GM23338 (cell line): ENCODE data around the gene DPYSL3. TPM values are rescaled to one million over a fixed set of nuclear protein-coding genes. Genes with fewer than 3 reads are reported as not detected.

Experiments
- ATAC-seq: fragments of 200-7000 bp; cut with Tn5 transposase; 3 replicates; pipeline ENCODE4 v1.9.1; 2020
- DNase-seq: peaks from one replicate; pipeline ENCODE4 v3.0.0-alpha.2; 2015; ENCODE audit warnings: low spot score
- H2AFZ ChIP-seq: fragments of 200-600 bp; sonication (generic); 2 replicates; pipeline ENCODE4 v1.8.0; 2016; ENCODE audit warnings: antibody characterized with exemption, mild to moderate bottlenecking, moderate library complexity
- H3F3A ChIP-seq: fragments of 200-600 bp; sonication (generic); replicated peaks from 2 replicates; pipeline ENCODE4 v1.8.0; 2017; ENCODE audit warnings: antibody characterized with exemption, mixed run types, low read depth
- H3K27ac ChIP-seq: fragments of 200-600 bp; sonication (generic); 2 replicates; pipeline ENCODE4 v1.6.1; 2016; ENCODE audit warnings: low read depth
- H3K27me3 ChIP-seq: fragments of 200-600 bp; sonication (generic); 2 replicates; pipeline ENCODE4 v1.8.0; 2016; ENCODE audit warnings: mild to moderate bottlenecking, mixed run types, moderate library complexity; ENCODE audit not compliant: insufficient read depth
- H3K36me3 ChIP-seq: fragments of 200-600 bp; sonication (generic); 2 replicates; pipeline ENCODE4 v1.8.0; 2016; ENCODE audit warnings: mild to moderate bottlenecking; ENCODE audit not compliant: insufficient read depth
- H3K4me1 ChIP-seq: fragments of 200-600 bp; sonication (generic); 2 replicates; pipeline ENCODE4 v1.8.0; 2016; ENCODE audit warnings: mild to moderate bottlenecking, moderate library complexity; ENCODE audit not compliant: insufficient read depth
- H3K4me2 ChIP-seq: fragments of 200-600 bp; sonication (generic); 2 replicates; pipeline ENCODE4 v1.7.1; 2017; ENCODE audit warnings: mixed run types
- H3K4me3 ChIP-seq: fragments of 200-600 bp; sonication (generic); 2 replicates; pipeline ENCODE4 v1.6.1; 2016; ENCODE audit warnings: mixed run types
- H3K79me2 ChIP-seq: fragments of 200-600 bp; sonication (generic); replicated peaks from 2 replicates; pipeline ENCODE4 v1.8.0; 2017; ENCODE audit warnings: mild to moderate bottlenecking; ENCODE audit not compliant: insufficient read depth
- H3K9me2 ChIP-seq: fragments of 200-600 bp; sonication (generic); 2 replicates; pipeline ENCODE4 v1.8.0; 2017; ENCODE audit not compliant: insufficient read depth
- H4K20me1 ChIP-seq: fragments of 200-600 bp; sonication (generic); replicated peaks from 2 replicates; pipeline ENCODE4 v1.8.0; 2017; ENCODE audit warnings: mild to moderate bottlenecking; ENCODE audit not compliant: insufficient read depth
- H3K27ac Mint-ChIP-seq: 2 replicates; pipeline ENCODE4 v1.8.0; 2020; ENCODE audit warnings: inconsistent platforms, mild to moderate bottlenecking, moderate library complexity, mixed read lengths
- H3K27me3 Mint-ChIP-seq: 3 replicates; pipeline ENCODE4 v1.8.0; 2022; ENCODE audit warnings: low read depth, mild to moderate bottlenecking, moderate library complexity, mixed read lengths, inconsistent platforms; ENCODE audit not compliant: insufficient read depth, poor library complexity
- H3K36me3 Mint-ChIP-seq: 3 replicates; pipeline ENCODE4 v1.8.0; 2021; ENCODE audit warnings: low read depth, mild to moderate bottlenecking, inconsistent platforms, moderate library complexity, mixed read lengths
- H3K4me1 Mint-ChIP-seq: 3 replicates; pipeline ENCODE4 v1.8.0; 2020; ENCODE audit warnings: mild to moderate bottlenecking, inconsistent platforms, mixed read lengths
- H3K4me3 Mint-ChIP-seq: 3 replicates; pipeline ENCODE4 v1.8.0; 2021; ENCODE audit warnings: moderate library complexity, mild to moderate bottlenecking, inconsistent platforms, mixed read lengths
- H3K9me3 Mint-ChIP-seq: 3 replicates; pipeline ENCODE4 v1.8.0; 2020; ENCODE audit warnings: moderate library complexity, mild to moderate bottlenecking, inconsistent platforms, mixed read lengths
- EZH2 ChIP-seq: fragments of 200-600 bp; sonication (generic); IDR thresholded peaks from one replicate; pipeline ENCODE4 v1.8.0; 2017; ENCODE audit warnings: antibody characterized with exemption, mild to moderate bottlenecking, low read depth; ENCODE audit not compliant: unreplicated experiment
- EZH2phosphoT487 ChIP-seq: fragments of 200-600 bp; sonication (generic); IDR thresholded peaks from one replicate; pipeline ENCODE4 v1.8.1; 2018; ENCODE audit warnings: antibody characterized with exemption; ENCODE audit not compliant: unreplicated experiment
- JUNB ChIP-seq: IDR thresholded peaks from one replicate; pipeline ENCODE4 v1.6.1; 2016; ENCODE audit warnings: antibody characterized with exemption; ENCODE audit not compliant: unreplicated experiment
- NANOG ChIP-seq: IDR thresholded peaks from 2 replicates; pipeline ENCODE4 v1.6.1; 2016; ENCODE audit warnings: antibody characterized with exemption, borderline replicate concordance
- POLR2AphosphoS5 ChIP-seq: IDR thresholded peaks from 2 replicates; pipeline ENCODE4 v1.6.1; 2016; ENCODE audit warnings: antibody characterized with exemption, low read depth
- REST ChIP-seq: IDR thresholded peaks from one replicate; pipeline ENCODE4 v1.6.1; 2018; ENCODE audit warnings: antibody characterized with exemption; ENCODE audit not compliant: unreplicated experiment
- STAT1 ChIP-seq: IDR thresholded peaks from one replicate; pipeline ENCODE4 v1.6.1; 2016; ENCODE audit warnings: antibody characterized with exemption; ENCODE audit not compliant: unreplicated experiment
- ZNF114 ChIP-seq: fragments of 250-450 bp; sonication (Bioruptor Pico); IDR thresholded peaks from 2 replicates; pipeline ENCODE4 v1.5.0; 2020; ENCODE audit warnings: mild to moderate bottlenecking, moderate library complexity
- ZNF331 ChIP-seq: fragments of 250-450 bp; sonication (Bioruptor Pico); IDR thresholded peaks from 2 replicates; pipeline ENCODE4 v1.5.0; 2020; ENCODE audit warnings: low read depth, mild to moderate bottlenecking, moderate library complexity
- polyA plus RNA-seq: library from polyadenylated mRNA; unstranded; fragments of >200 nt; fragmentation: Nextera tagmentation; extraction: Ambion mirVana; gene quantifications from 2 replicates; pipeline ENCODE4 v1.2.1, GENCODE V29; 2016
- total RNA-seq: library from RNA; depleted of rRNA; stranded (reverse); fragments of >200 nt; shearing (Covaris generic); gene quantifications from 2 replicates; pipeline ENCODE4 v1.2.3, GENCODE V29; 2014

The DPYSL3 gene
- total and polyA plus RNA-seq, 2 experiments from 2014 or later: 97.6 to 455 TPM

GRCh38 chr5:147400881-147401280, 109.0 kb downstream of the DPYSL3 start:
- Histone ChIP-seq H2AFZ (no peak overlapping the region), H4K20me1 (peaks cover 34% of the 10 kb centered on the region), H3K4me3 (no peak overlapping the region), H3K4me1 (no peaks in the 10 kb centered on the region), H3K79me2 (0 out of 2 replicates have a peak, but pooled peaks cover 7% of the 10 kb centered on the region), H3K27me3 (no peaks in the 10 kb centered on the region), H3K9me2 (no peaks in the 10 kb centered on the region), H3F3A (peaks cover 46% of the 10 kb centered on the region), H3K36me3 (peaks cover 93% of the 10 kb centered on the region), H3K4me2 (no peak overlapping the region), H3K27ac (peak overlapping the region; percentile 9; the same call in 1 of the 2 replicates)
- ATAC-seq (no peak), DNase-seq (no peak)
- Mint-ChIP-seq H3K4me1 (no peaks in the 10 kb centered on the region; the same call in 2 of the 3 replicates), H3K36me3 (peaks cover 92% of the 10 kb centered on the region), H3K9me3 (no peaks in the 10 kb centered on the region), H3K27ac (peak overlapping the region; percentile 66), H3K4me3 (no peak overlapping the region), H3K27me3 (no peaks in the 10 kb centered on the region)
- TF ChIP-seq EZH2phosphoT487: no peak
- TF ChIP-seq NANOG: no peak
- TF ChIP-seq ZNF331 (CRISPR knock-in tag): no peak
- no peak for TF ChIP-seq REST
- TF ChIP-seq POLR2AphosphoS5: no peak
- TF ChIP-seq JUNB: no peak
- TF ChIP-seq STAT1: no peak
- no peak for TF ChIP-seq EZH2

- Histone ChIP-seq H3K9me2 (no peaks in the 10 kb centered on the region), H2AFZ (no peak overlapping the region), H3K4me2 (no peak overlapping the region), H3K79me2 (0 out of 2 replicates have a peak, but pooled peaks cover 1% of the 10 kb centered on the region), H3F3A (peaks cover 43% of the 10 kb centered on the region), H3K36me3 (peaks cover 92% of the 10 kb centered on the region), H3K27ac (peak overlapping the region; percentile 9; the same call in 1 of the 2 replicates), H3K27me3 (no peaks in the 10 kb centered on the region), H3K4me3 (no peak overlapping the region), H4K20me1 (peaks cover 29% of the 10 kb centered on the region), H3K4me1 (no peaks in the 10 kb centered on the region; the same call in 1 of the 2 replicates)
- ATAC-seq (no peak), DNase-seq (no peak)
- Mint-ChIP-seq H3K9me3 (no peaks in the 10 kb centered on the region), H3K27me3 (peaks cover 2% of the 10 kb centered on the region), H3K4me1 (no peaks in the 10 kb centered on the region; the same call in 1 of the 3 replicates), H3K4me3 (no peak overlapping the region), H3K36me3 (peaks cover 92% of the 10 kb centered on the region), H3K27ac (peak overlapping the region; percentile 66; the same call in 1 of the 2 replicates)
- TF ChIP-seq ZNF331 (CRISPR knock-in tag) (no peak), REST (no peak), ZNF114 (no peak), JUNB (no peak)
These were observed 109.6 kb downstream of the DPYSL3 start for GRCh38 chr5:147400126-147400809.
